Non-pigmented ciliary epithelial cell (primary cell): Measurements from ENCODE around the gene CNIH1.
"Not testable (repeated sequence)": the region's sequence is repeated elsewhere in the genome, so short reads cannot be mapped to it uniquely, and the experiment has no call there.

Experiments used
- DNase-seq: peaks from one replicate; pipeline ENCODE4 v3.0.0-alpha.2; 2010; ENCODE audit warnings: low read depth

Gene CNIH1

GRCh38 chr14:54381821-54382220 lies 59.4 kb downstream of the CNIH1 start:
- no peak for DNase-seq

- not testable (repeated sequence) for DNase-seq
Observed at GRCh38 chr14:54380558-54380957, 60.6 kb downstream of the CNIH1 start.

GRCh38 chr14:54378893-54379292 lies 62.3 kb downstream of the CNIH1 start:
- DNase-seq, result not testable (repeated sequence)

GRCh38 chr14:54377501-54377900 lies 63.7 kb downstream of the CNIH1 start:
- no peak for DNase-seq

GRCh38 chr14:54374117-54374884 lies 66.9 kb downstream of the CNIH1 start:
- no peak for DNase-seq
